Activated naive CD4-positive, alpha-beta T cell treated with anti-CD3 and anti-CD28 coated beads, Interleukin-2, amount 50 U/mL, for 24 hours (primary cell): ENCODE data around the gene SGSM1.

Experiments used
- H3K27ac Mint-ChIP-seq: one replicate; pipeline ENCODE4 v1.8.0; 2021; ENCODE audit warnings: mild to moderate bottlenecking, mixed read lengths
- H3K27me3 Mint-ChIP-seq: one replicate; pipeline ENCODE4 v1.8.0; 2021; ENCODE audit warnings: mixed read lengths
- H3K36me3 Mint-ChIP-seq: one replicate; pipeline ENCODE4 v1.8.0; 2021; ENCODE audit warnings: mixed read lengths
- H3K4me1 Mint-ChIP-seq: one replicate; pipeline ENCODE4 v1.8.0; 2021; ENCODE audit warnings: mixed read lengths
- H3K4me3 Mint-ChIP-seq: one replicate; pipeline ENCODE4 v1.8.0; 2021; ENCODE audit warnings: mild to moderate bottlenecking, mixed read lengths
- H3K9me3 Mint-ChIP-seq: one replicate; pipeline ENCODE4 v1.8.0; 2021; ENCODE audit warnings: mixed read lengths

Gene SGSM1

DNA sequence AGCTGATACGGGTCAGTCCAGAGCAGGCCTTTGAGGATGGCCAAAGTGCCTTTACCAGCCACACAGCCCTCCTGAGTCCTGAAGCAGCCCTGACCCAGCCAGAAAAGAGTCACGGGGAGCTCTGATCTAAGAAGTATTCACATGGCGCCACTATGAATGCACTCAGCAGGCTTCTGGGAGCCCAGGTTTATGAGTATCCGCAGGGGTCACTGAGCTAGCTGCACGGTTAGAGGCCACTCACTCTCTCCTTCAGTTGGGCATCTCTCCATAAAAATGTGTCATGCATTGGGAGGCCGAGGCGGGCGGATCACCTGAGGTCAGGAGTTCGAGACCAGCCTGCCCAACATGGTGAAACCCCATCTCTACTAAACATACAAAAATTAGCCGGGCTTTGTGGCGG is 156.8 kb downstream of the SGSM1 start:
- no peak overlapping the region for H3K4me3 Mint-ChIP-seq
- no peaks in the 10 kb centered on the region for H3K9me3 Mint-ChIP-seq
- H3K27ac Mint-ChIP-seq: no peak overlapping the region
- no peaks in the 10 kb centered on the region for H3K4me1 Mint-ChIP-seq
- H3K27me3 Mint-ChIP-seq: no peaks in the 10 kb centered on the region
- no peaks in the 10 kb centered on the region for H3K36me3 Mint-ChIP-seq

DNA sequence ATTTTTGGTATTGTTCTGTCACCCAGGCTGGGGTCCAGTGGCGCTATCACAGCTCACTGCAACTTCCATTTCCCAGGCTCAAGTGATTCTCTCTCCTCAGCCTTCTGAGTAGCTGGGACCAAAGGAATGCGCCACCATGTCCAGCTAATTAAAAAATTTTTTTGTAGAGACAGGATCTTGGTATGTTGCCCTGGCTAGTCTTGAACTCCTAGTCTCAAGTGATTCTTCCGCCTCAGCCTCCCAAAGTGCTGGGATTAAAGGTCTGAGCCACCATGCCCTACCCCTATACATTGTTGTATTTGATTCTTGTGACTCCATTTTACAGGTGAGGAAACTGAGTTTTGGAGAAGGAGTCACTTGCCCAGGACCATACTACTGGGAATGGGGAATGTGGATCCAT is 158.4 kb downstream of the SGSM1 start:
- H3K4me1 Mint-ChIP-seq: no peaks in the 10 kb centered on the region
- no peaks in the 10 kb centered on the region for H3K27me3 Mint-ChIP-seq
- no peak overlapping the region for H3K4me3 Mint-ChIP-seq
- no peaks in the 10 kb centered on the region for H3K9me3 Mint-ChIP-seq
- no peaks in the 10 kb centered on the region for H3K36me3 Mint-ChIP-seq
- peak overlapping the region; percentile 12 for H3K27ac Mint-ChIP-seq

DNA sequence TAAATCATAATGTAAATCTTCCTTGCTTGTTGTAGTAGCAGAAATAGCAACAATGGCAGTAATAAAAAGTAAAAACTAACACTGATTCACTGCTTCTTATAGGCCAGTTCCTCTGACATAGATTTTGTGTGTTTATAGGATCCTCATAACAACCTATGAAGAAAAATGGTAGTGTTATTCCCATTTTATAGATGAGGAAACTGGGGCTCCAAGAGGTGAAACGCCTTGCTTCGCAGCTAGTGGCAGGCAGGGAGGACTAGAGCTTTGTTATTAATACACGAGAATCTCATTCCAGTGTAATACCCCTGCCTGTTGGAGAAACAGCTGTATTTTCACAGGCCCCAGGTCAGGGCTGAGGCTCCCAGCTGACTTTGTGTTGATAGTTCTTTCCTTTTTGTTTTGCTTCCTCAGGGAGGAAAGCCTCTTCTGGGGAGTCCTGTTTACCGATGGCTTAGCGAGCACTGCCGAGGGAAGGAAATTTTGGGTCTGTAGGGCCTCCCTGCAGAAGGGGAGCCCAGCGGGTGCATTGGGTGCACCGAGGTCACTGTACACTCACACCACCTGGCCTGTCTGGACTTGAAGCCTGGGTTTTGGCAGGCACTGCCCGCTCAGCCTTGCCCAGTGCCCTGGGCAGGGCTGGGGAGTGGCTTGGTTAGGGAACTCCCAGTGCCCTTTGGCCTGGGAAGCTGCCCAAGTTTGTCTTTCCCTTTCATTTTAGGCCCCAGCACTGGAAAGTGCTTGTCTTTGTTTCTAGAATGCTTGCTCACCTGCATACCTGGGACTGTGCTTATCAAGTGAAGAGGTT is 160.0 kb downstream of the SGSM1 start:
- Mint-ChIP-seq H3K36me3 (no peaks in the 10 kb centered on the region), H3K9me3 (no peaks in the 10 kb centered on the region), H3K4me3 (no peak overlapping the region)

DNA sequence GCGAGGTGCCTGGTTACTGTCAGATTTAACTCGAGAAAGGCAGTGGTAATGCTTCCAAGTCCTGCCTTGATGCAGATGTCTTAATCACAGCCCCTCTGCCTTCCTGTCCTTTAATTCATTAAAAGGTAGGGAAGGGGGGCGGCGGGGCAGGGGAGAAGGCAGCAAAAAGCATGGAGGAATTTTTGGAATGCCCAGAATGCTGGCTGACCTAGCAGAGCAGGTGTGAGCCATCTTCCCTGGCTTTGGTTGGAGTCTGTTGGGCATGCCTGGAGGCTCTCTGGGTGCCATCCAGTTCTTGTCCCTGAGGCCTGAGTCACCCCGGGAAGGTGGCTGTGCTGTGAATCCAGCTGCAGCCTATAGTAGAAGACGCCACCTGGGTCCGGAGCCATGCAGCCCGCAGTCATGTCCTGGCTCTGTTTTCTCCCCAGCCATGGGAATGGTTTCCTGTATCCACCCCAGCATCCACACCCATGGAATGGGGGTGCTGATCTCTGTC is 162.1 kb downstream of the SGSM1 start:
- H3K9me3 Mint-ChIP-seq: no peaks in the 10 kb centered on the region
- no peak overlapping the region for H3K4me3 Mint-ChIP-seq
- no peaks in the 10 kb centered on the region for H3K4me1 Mint-ChIP-seq
- no peaks in the 10 kb centered on the region for H3K36me3 Mint-ChIP-seq
- no peak overlapping the region for H3K27ac Mint-ChIP-seq
- no peaks in the 10 kb centered on the region for H3K27me3 Mint-ChIP-seq

More for the DNA sequence above, 160.0 kb downstream of the SGSM1 start:
- Mint-ChIP-seq H3K4me1 (no peaks in the 10 kb centered on the region), H3K27me3 (no peaks in the 10 kb centered on the region), H3K27ac (no peak overlapping the region)

DNA sequence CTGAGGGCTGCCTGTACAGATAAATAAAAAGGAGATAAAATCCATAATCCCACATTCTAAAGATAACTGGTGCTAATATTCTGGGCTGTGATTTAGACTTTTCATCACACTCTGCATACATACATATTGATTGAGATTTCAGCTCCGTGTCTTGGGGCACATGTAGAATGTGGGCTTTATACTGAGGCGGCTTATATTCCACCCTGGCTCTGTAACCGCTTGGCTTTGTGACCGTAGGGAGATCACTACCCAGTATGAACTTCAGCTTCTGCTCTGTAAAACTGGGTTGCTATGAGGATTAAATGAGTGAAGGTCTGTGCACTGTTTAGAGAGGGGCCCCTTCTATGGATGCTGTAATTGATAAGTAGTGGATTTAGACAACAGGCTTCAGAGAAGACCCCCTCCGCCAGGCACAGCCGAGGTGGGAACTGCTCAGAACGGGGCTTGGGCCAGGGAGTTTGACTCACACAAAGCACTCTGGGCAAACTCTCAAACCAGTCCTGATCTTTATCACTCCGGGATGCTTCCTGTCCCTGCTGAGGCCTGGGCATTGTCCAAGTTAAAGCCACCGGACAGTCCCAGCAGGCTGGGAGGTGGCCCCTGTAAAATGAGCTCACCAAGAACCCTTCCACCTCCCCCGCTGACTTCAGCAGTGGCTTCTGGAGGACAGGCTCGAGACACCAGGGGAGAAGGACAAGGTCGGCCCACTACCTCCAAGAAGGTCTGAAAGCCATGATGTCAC is 163.7 kb downstream of the SGSM1 start:
- Mint-ChIP-seq H3K4me3 (no peak overlapping the region), H3K27ac (no peak overlapping the region), H3K27me3 (no peaks in the 10 kb centered on the region), H3K9me3 (no peaks in the 10 kb centered on the region), H3K4me1 (no peaks in the 10 kb centered on the region), H3K36me3 (no peaks in the 10 kb centered on the region)

DNA sequence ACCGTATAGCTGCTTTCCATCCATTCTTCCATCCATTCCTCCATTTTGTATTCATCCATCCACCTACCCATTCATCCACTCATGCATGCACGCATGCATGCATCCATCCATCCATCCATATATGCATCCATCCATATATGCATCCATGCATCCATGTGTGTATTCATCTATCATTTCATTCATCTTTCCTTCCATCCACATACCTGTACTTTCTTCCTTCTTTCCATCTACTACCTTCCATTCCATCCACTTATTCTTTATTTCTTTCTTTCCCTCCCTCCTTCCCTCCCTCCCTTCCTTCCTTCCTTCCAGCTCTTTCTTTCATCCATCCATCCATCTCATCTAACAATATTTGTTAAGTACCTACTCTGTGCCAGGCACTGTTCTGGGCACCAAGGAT is 166.4 kb downstream of the SGSM1 start:
- Mint-ChIP-seq H3K27ac (peak overlapping the region; percentile 25), H3K27me3 (peaks cover 2% of the 10 kb centered on the region), H3K4me3 (no peak overlapping the region), H3K4me1 (no peaks in the 10 kb centered on the region), H3K36me3 (no peaks in the 10 kb centered on the region), H3K9me3 (no peaks in the 10 kb centered on the region)

DNA sequence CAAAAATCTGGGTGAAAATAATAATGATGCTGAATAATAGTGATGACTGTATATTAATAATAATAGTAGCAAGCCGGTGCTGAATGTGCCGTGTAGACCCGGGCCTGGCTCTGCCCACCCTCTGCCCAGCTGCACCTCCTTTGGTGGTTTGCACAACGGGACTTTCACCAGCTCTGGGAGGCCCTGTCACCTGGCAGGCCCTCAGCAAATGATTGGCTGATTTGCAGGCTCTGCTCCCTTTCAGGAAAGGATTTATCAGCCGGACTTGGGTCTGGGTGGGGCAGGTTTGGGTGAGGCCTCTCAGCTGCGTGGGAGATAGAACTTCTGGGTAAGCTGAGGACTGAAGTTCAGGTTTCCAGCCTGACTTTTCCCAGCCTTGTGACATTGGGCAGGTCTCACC is 167.9 kb downstream of the SGSM1 start:
- Mint-ChIP-seq H3K36me3 (no peaks in the 10 kb centered on the region), H3K4me1 (no peaks in the 10 kb centered on the region), H3K9me3 (no peaks in the 10 kb centered on the region), H3K27ac (no peak overlapping the region), H3K4me3 (no peak overlapping the region), H3K27me3 (peaks cover 2% of the 10 kb centered on the region)

DNA sequence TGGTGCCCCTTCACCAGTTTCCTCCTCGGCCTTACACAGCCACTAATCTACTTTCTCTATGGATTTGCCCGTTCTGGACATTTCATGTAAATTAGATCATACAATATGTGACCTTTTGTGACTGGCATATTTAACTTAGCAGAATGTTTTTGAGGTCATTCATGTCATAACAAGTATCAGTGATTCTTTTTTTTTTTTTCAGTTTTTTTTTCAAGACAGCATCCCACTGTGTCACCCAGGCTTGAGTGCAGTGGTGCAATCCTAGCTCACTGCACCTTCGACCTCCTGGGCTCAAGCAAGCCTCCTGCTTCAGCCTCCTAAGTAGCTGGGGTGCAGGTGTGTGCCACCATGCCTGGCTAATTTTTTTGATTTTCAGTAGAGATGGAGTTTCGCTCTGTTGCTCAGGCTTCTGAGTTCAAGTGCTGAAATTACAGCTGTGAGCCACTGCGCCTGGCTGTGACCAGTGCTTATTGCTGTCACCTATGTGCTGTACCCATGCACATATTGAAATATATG is 169.2 kb downstream of the SGSM1 start:
- H3K36me3 Mint-ChIP-seq: no peaks in the 10 kb centered on the region

DNA sequence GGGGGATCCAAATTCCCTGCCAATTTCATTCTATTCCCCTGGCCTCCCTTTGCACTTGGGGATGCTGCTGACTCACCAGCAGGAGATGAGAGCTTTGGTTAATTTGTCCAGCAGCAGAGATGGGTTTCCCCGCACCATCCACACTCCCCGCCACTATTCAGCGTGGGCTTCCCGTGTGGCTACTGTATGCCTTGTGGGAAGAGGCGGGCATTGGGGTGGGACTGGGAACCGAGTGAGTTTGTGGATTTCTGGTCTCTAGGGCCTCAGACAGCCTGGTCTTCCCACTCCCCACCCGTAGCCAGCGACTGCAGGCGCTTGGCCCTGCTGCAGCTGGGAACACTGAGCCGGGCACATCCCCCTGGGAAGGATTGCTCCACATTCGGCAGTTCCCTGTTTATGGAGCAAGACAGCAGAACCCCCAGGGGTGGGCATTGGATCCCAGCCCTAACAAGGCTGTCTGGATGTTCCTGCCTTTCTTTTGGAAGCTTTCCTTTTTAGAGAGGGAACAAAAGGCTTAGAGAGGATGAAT is 169.9 kb downstream of the SGSM1 start:
- Mint-ChIP-seq H3K9me3 (no peaks in the 10 kb centered on the region), H3K4me3 (no peak overlapping the region), H3K27ac (no peak overlapping the region), H3K36me3 (no peaks in the 10 kb centered on the region), H3K4me1 (no peaks in the 10 kb centered on the region), H3K27me3 (peaks cover 2% of the 10 kb centered on the region)

More for the DNA sequence above, 169.2 kb downstream of the SGSM1 start:
- Mint-ChIP-seq H3K4me1 (no peaks in the 10 kb centered on the region), H3K27me3 (peaks cover 2% of the 10 kb centered on the region), H3K4me3 (no peak overlapping the region), H3K9me3 (no peaks in the 10 kb centered on the region), H3K27ac (no peak overlapping the region)

DNA sequence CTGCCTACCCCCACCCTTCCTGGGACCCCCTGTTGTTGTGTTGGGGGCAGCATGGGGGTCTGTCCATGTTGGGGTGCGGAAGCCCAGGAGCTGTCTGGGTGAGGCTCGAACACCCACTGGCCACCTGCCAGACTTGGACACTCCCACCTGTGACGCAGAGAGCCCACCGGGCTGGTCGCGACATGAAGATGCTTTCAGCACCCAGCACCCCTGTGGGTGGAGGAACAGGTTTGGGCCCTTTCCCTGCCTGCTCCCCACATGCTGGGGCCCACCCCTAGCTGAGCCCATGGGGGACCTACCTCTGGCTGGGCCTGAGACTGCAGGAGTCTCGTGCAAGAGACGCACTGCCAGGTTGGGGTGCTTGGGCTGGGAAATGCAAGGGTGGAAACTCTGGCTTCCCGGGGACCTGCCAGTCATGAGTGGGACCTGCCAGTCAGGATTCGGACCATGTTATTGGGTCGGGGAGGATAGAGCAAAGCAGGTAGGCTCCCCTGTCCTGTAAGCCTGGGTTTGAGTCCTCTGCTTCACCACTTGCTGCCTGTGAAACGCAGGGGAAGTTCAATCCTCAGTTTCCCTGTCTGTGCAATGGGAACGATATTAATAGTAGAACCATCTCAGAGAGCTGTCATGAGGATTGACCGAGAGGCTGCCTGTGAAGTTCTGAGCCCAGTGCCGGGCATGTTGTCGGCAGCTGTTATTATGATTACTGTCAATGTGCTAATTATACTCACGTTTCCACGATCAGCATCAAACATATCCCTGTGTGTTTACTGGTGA is 170.6 kb downstream of the SGSM1 start:
- H3K27ac Mint-ChIP-seq: no peak overlapping the region
- no peaks in the 10 kb centered on the region for H3K9me3 Mint-ChIP-seq
- H3K36me3 Mint-ChIP-seq: no peaks in the 10 kb centered on the region
- H3K27me3 Mint-ChIP-seq: peaks cover 2% of the 10 kb centered on the region
- H3K4me3 Mint-ChIP-seq: no peak overlapping the region
- H3K4me1 Mint-ChIP-seq: no peaks in the 10 kb centered on the region
